AG08395 (cell line): ENCODE results near the gene KDM4D.
"Not testable (repeated sequence)": the region's sequence is repeated elsewhere in the genome, so short reads cannot be mapped to it uniquely, and the experiment has no call there.

Experiments
- DNase-seq: peaks from one replicate; pipeline ENCODE4 v3.0.0; 2012; ENCODE audit warnings: mixed read lengths, low spot score

The KDM4D gene

GRCh38 chr11:94973099-94973968 is at the start of gene KDM4D, which contains the start of gene CWC15:
Gene KDM4D, plus strand, starts transcription at chr11:94973709. Its CDS starts 23,664 bp downstream, at chr11:94997373.
Gene CWC15, minus strand, starts transcription at chr11:94973556. Its CDS starts 1,371 bp downstream, at chr11:94972185.
- peak; percentile 98 for DNase-seq

GRCh38 chr11:94924171-94924572 is 49.3 kb upstream of the KDM4D start:
- DNase-seq = no peak

GRCh38 chr11:94924612-94925011 is 48.9 kb upstream of the KDM4D start:
- no peak for DNase-seq

GRCh38 chr11:94925422-94926270 is 47.9 kb upstream of the KDM4D start:
- DNase-seq = no peak

GRCh38 chr11:94926271-94926625 is 47.3 kb upstream of the KDM4D start:
- DNase-seq = no peak

GRCh38 chr11:94926698-94927237 is 46.7 kb upstream of the KDM4D start:
- peak; percentile 95 for DNase-seq

GRCh38 chr11:94928117-94928990 is 45.2 kb upstream of the KDM4D start:
- DNase-seq = no peak

- not testable (repeated sequence) for DNase-seq
Observed at GRCh38 chr11:94932072-94932471, 41.4 kb upstream of the KDM4D start.

GRCh38 chr11:94932503-94932902 is 41.0 kb upstream of the KDM4D start:
- no peak for DNase-seq

GRCh38 chr11:94933223-94934130 is 40.0 kb upstream of the KDM4D start:
- DNase-seq = peak; percentile 91

- DNase-seq = peak; percentile 70
Observed at GRCh38 chr11:94934362-94934761, 39.1 kb upstream of the KDM4D start.

- no peak for DNase-seq
Observed at GRCh38 chr11:94934846-94935245, 38.7 kb upstream of the KDM4D start.

- DNase-seq = peak; percentile 78
Observed at GRCh38 chr11:94938095-94939055, 35.1 kb upstream of the KDM4D start.

- DNase-seq = no peak
Observed at GRCh38 chr11:94939346-94939745, 34.2 kb upstream of the KDM4D start.

GRCh38 chr11:94941131-94941530 is 32.4 kb upstream of the KDM4D start:
- DNase-seq = no peak

GRCh38 chr11:94946812-94947211 is 26.7 kb upstream of the KDM4D start:
- DNase-seq = no peak

GRCh38 chr11:94948070-94948617 is 25.4 kb upstream of the KDM4D start:
- DNase-seq = peak; percentile 62

- no peak for DNase-seq
Observed at GRCh38 chr11:94954753-94955152, 18.8 kb upstream of the KDM4D start.

- no peak for DNase-seq
Observed at GRCh38 chr11:94956963-94957362, 16.5 kb upstream of the KDM4D start.
